ENCODE results near the gene HOXA9. TPM values are rescaled to one million over a fixed set of nuclear protein-coding genes. Genes with fewer than 3 reads are reported as not detected.

The HOXA9 gene
- total RNA-seq, 1 donor from 2014 or later = not detected

- FAIRE-seq = no peak
- Histone ChIP-seq H3K36me3 (ENCODE audit: control insufficient read depth, insufficient read depth, low read length) (no peaks in the 10 kb centered on the region), H3K27me3 (ENCODE audit: control insufficient read depth, insufficient read depth, low read length) (peaks cover 80% of the 10 kb centered on the region), H3K4me3 (ENCODE audit: low read depth, low read length) (no peak overlapping the region)
- TF ChIP-seq CTCF (IDR thresholded peaks at IDR 0.05; ENCODE audit: insufficient read depth, low read length, severe bottlenecking) = no peak
- no peak for DNase-seq (ENCODE audit: low read depth)
These were observed 7.0 kb upstream of the HOXA9 start for GRCh38 chr7:27172315-27172774.

- FAIRE-seq = no peak
- DNase-seq (ENCODE audit: low read depth) = no peak
These were observed 6.4 kb upstream of the HOXA9 start for GRCh38 chr7:27171637-27172314.

GRCh38 chr7:27171325-27171636 is 5.9 kb upstream of the HOXA9 start:
- FAIRE-seq (no peak), DNase-seq (ENCODE audit: low read depth) (no peak)
- Histone ChIP-seq H3K36me3 (ENCODE audit: control insufficient read depth, insufficient read depth, low read length) (no peaks in the 10 kb centered on the region), H3K4me3 (ENCODE audit: low read depth, low read length) (no peak overlapping the region), H3K27me3 (ENCODE audit: control insufficient read depth, insufficient read depth, low read length) (peaks cover 82% of the 10 kb centered on the region)
- no peak for TF ChIP-seq CTCF (IDR thresholded peaks at IDR 0.05; ENCODE audit: insufficient read depth, low read length, severe bottlenecking)

More at GRCh38 chr7:27171637-27172314, 6.4 kb upstream of the HOXA9 start:
- Histone ChIP-seq H3K4me3 (ENCODE audit: low read depth, low read length) (no peak overlapping the region), H3K36me3 (ENCODE audit: control insufficient read depth, insufficient read depth, low read length) (no peaks in the 10 kb centered on the region), H3K27me3 (ENCODE audit: control insufficient read depth, insufficient read depth, low read length) (peaks cover 80% of the 10 kb centered on the region)
- TF ChIP-seq CTCF (IDR thresholded peaks at IDR 0.05; ENCODE audit: insufficient read depth, low read length, severe bottlenecking) = no peak

GRCh38 chr7:27170426-27171324 is 5.3 kb upstream of the HOXA9 start:
- no peak for TF ChIP-seq CTCF (IDR thresholded peaks at IDR 0.05; ENCODE audit: insufficient read depth, low read length, severe bottlenecking)
- peaks cover 83% of the 10 kb centered on the region for H3K27me3 ChIP-seq (ENCODE audit: control insufficient read depth, insufficient read depth, low read length)
- no peak for FAIRE-seq
- DNase-seq (ENCODE audit: low read depth) = no peak
- no peak overlapping the region for H3K4me3 ChIP-seq (ENCODE audit: low read depth, low read length)
- H3K36me3 ChIP-seq (ENCODE audit: control insufficient read depth, insufficient read depth, low read length) = no peaks in the 10 kb centered on the region

GRCh38 chr7:27169658-27170425 is 4.5 kb upstream of the HOXA9 start:
- Histone ChIP-seq H3K36me3 (ENCODE audit: control insufficient read depth, insufficient read depth, low read length) (no peaks in the 10 kb centered on the region), H3K4me3 (ENCODE audit: low read depth, low read length) (no peak overlapping the region), H3K27me3 (ENCODE audit: control insufficient read depth, insufficient read depth, low read length) (peaks cover 83% of the 10 kb centered on the region)
- no peak for TF ChIP-seq CTCF (IDR thresholded peaks at IDR 0.05; ENCODE audit: insufficient read depth, low read length, severe bottlenecking)
- DNase-seq (ENCODE audit: low read depth) (no peak), FAIRE-seq (no peak)

Data from bronchial epithelial cell (primary cell).